ENCODE results near the gene NR2F6.

GRCh38 chr19:17215127-17215971, 30.4 kb downstream of the NR2F6 start, which contains the start of gene USE1:
- TF ChIP-seq CTCF (conservative IDR thresholded peaks at IDR 0.05; ENCODE audit: low read depth, low read length) (no peak), BHLHE40 (IDR thresholded peaks at IDR 0.05; ENCODE audit: low read depth, low read length) (0 out of 2 replicates have a peak, but pooled peaks have one; percentile 3), RFX5 (IDR thresholded peaks at IDR 0.05; ENCODE audit: low read depth, low read length) (no peak), MAZ (IDR thresholded peaks at IDR 0.05; ENCODE audit: borderline replicate concordance, low read depth, low read length) (peak; percentile 43; the same call in 1 of the 2 replicates), RAD21 (IDR thresholded peaks at IDR 0.05; ENCODE audit: low read length) (no peak), USF2 (IDR thresholded peaks at IDR 0.05; ENCODE audit: low read depth, low read length) (no peak; the same call in 1 of the 2 replicates), FOS (IDR thresholded peaks at IDR 0.05; ENCODE audit: low read depth, low read length) (no peak), MAFK (IDR thresholded peaks at IDR 0.05; ENCODE audit: low read depth, low read length) (no peak), POLR2A (IDR thresholded peaks at IDR 0.05; ENCODE audit: low read depth, low read length) (peak; percentile 89), MXI1 (IDR thresholded peaks at IDR 0.05; ENCODE audit: borderline replicate concordance, low read depth, low read length) (peak; percentile 56; the same call in 1 of the 2 replicates)

All from IMR-90 (cell line).